IPS-18a (cell line): ENCODE measurements around the gene ACAP3.

Source experiments
- H3K27ac ChIP-seq: one replicate; pipeline ENCODE4 v1.5.1; 2013; ENCODE audit warnings: low read length
- H3K27me3 ChIP-seq: one replicate; pipeline ENCODE4 v1.6.1; 2013; ENCODE audit warnings: mild to moderate bottlenecking, low read length; ENCODE audit not compliant: control insufficient read depth, insufficient read depth
- H3K36me3 ChIP-seq: one replicate; pipeline ENCODE4 v1.6.1; 2013; ENCODE audit warnings: low read depth, low read length; ENCODE audit not compliant: control insufficient read depth
- H3K4me1 ChIP-seq: one replicate; pipeline ENCODE4 v1.6.1; 2013; ENCODE audit warnings: low read depth, low read length; ENCODE audit not compliant: control insufficient read depth
- H3K4me3 ChIP-seq: one replicate; pipeline ENCODE4 v1.5.1; 2013; ENCODE audit warnings: low read length
- H3K9ac ChIP-seq: one replicate; pipeline ENCODE4 v1.6.1; 2013; ENCODE audit warnings: mild to moderate bottlenecking, low read length, moderate library complexity
- H3K9me3 ChIP-seq: one replicate; pipeline ENCODE4 v1.6.1; 2013; ENCODE audit warnings: low read depth, low read length; ENCODE audit not compliant: control insufficient read depth

The ACAP3 gene

DNA sequence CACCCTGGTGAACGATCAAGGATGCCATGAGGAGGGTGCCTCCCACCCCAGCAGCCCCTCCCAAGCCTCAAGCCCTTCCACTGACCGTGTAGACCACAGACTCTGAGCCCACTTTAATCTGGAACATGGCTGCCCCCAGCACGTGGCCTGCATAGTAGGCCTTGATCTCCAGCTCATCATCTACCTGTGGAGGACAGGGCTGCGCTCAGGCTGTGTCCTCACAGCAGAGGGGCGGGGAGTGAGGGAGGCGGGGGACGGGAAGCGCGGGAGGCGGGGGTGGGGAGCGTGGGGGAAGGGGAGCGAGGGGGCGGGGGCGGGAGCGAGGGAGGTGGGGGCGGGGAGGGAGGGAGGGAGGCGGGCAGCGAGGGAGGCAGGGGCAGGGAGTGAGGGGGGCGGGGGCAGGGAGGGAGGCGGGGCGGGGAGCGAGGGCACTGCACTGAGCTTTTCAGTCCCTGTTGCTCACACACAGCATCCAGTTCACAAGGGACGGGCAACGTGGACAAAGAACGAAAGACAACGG, 7.8 kb upstream of the ACAP3 start:
- no peaks in the 10 kb centered on the region for H3K9me3 ChIP-seq
- no peaks in the 10 kb centered on the region for H3K27me3 ChIP-seq
- H3K27ac ChIP-seq = no peak overlapping the region
- H3K4me1 ChIP-seq = peaks cover 9% of the 10 kb centered on the region
- peaks cover 53% of the 10 kb centered on the region for H3K36me3 ChIP-seq
- no peak overlapping the region for H3K4me3 ChIP-seq
- H3K9ac ChIP-seq = no peak overlapping the region

GRCh38 chr1:1314678-1315335, 7.1 kb upstream of the ACAP3 start:
- H3K36me3 ChIP-seq = peaks cover 52% of the 10 kb centered on the region
- H3K4me1 ChIP-seq = peaks cover 12% of the 10 kb centered on the region
- no peak overlapping the region for H3K9ac ChIP-seq

DNA sequence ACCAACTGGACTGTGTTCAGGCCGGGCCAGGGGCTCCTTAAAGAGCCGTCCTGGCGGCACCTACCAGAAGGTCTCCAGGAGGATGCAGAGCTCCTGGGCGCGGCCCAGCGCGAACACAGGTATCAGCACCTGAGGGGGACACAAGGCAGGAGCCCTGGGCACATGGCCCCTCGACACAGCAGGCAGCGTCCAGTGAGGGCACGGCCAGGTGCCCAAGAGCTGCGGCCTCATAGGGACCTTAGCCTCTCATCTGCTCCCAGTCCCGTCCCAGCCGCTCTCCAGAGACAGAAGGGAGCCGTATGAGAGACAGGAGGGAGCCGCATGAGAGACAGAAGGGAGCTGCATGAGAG, 6.5 kb upstream of the ACAP3 start:
- Histone ChIP-seq H3K27me3 (no peaks in the 10 kb centered on the region), H3K27ac (no peak overlapping the region), H3K9me3 (no peaks in the 10 kb centered on the region), H3K4me1 (peaks cover 12% of the 10 kb centered on the region), H3K36me3 (peaks cover 46% of the 10 kb centered on the region), H3K4me3 (no peak overlapping the region), H3K9ac (no peak overlapping the region)

More at GRCh38 chr1:1314678-1315335, 7.1 kb upstream of the ACAP3 start:
- Histone ChIP-seq H3K9me3 (no peaks in the 10 kb centered on the region), H3K4me3 (no peak overlapping the region), H3K27ac (no peak overlapping the region), H3K27me3 (no peaks in the 10 kb centered on the region)

DNA sequence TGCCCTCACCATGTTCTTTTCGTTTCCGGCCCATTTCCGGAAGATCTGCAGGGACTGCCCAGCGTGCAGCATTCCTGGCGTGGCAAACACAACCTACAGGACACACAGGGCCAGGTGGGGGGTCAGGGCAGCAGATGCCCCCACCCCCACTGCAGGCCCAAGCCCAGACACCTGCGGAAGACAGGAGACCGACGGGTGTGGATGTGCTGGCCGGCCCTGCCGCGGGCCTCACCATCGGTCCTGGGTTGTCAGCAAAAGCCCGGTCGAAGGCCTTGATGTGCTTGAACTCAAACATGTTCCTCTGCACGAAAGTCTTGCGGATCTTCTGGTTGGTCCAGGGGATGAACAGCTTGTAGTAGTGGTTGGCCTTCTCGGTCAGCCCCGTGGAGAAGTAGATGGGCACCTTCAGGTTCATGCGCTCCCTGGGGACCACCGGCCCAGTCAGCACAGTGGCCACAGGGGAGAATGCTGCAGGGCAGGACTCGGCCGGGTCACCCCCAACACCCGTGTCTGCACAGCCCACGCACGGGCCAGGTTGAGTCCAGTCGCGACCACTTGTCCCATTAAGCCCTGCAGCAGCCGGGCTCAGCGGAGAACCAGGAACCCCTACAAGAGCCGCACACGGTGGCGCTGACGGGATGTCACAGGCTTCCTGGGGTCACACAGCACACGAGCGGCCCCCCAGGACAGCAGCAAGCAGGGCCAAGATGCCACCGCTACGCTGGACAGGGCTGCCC, 5.9 kb upstream of the ACAP3 start:
- H3K4me3 ChIP-seq = no peak overlapping the region
- peaks cover 12% of the 10 kb centered on the region for H3K4me1 ChIP-seq
- no peak overlapping the region for H3K27ac ChIP-seq
- H3K27me3 ChIP-seq = no peaks in the 10 kb centered on the region
- peaks cover 43% of the 10 kb centered on the region for H3K36me3 ChIP-seq
- H3K9ac ChIP-seq = no peak overlapping the region
- no peaks in the 10 kb centered on the region for H3K9me3 ChIP-seq

DNA sequence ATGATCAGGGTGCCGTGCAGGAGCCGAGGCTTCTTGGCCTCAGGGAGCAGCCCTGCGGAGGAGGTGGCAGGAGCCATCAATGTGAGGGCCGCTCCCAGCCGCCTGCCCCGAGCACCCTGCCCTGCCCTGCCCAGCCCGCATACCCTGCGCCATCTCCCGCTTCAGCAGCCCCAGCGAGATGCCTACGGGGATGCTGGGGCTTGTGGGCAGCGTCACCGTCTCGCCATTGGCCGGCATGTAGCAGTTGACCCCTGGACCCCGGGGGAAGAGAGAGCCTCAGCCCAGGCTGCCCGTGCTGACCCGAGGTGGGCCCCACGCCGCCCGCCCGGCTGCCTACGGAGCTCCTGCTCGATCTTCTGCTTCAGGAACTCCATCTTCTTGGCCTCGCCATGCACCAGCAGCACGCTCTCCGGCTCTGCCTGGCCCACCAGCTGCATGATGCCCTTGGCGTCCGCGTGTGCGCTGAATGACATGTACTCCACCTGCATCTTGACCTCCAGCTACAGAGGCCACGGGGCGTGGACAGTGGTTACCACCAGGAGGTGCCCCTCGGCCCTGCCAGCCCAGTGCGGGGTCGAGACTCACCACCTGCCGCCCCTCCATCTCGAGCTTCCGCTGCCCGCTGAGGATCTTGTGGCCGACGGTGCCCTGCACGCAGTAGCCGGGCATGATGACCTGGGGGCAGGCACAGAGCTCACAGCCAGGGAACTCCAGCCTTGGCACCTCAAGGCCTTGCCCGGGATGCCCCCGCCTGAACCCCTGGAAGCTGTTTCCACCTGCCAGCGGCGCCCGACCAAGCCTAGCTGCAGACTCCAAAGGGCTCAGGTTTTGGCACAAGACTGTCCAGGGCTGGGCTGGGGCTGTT, 5.0 kb upstream of the ACAP3 start:
- peaks cover 12% of the 10 kb centered on the region for H3K4me1 ChIP-seq
- H3K9me3 ChIP-seq = no peaks in the 10 kb centered on the region
- H3K27me3 ChIP-seq = no peaks in the 10 kb centered on the region
- H3K9ac ChIP-seq = no peak overlapping the region
- no peak overlapping the region for H3K4me3 ChIP-seq
- no peak overlapping the region for H3K27ac ChIP-seq
- H3K36me3 ChIP-seq = peaks cover 43% of the 10 kb centered on the region

DNA sequence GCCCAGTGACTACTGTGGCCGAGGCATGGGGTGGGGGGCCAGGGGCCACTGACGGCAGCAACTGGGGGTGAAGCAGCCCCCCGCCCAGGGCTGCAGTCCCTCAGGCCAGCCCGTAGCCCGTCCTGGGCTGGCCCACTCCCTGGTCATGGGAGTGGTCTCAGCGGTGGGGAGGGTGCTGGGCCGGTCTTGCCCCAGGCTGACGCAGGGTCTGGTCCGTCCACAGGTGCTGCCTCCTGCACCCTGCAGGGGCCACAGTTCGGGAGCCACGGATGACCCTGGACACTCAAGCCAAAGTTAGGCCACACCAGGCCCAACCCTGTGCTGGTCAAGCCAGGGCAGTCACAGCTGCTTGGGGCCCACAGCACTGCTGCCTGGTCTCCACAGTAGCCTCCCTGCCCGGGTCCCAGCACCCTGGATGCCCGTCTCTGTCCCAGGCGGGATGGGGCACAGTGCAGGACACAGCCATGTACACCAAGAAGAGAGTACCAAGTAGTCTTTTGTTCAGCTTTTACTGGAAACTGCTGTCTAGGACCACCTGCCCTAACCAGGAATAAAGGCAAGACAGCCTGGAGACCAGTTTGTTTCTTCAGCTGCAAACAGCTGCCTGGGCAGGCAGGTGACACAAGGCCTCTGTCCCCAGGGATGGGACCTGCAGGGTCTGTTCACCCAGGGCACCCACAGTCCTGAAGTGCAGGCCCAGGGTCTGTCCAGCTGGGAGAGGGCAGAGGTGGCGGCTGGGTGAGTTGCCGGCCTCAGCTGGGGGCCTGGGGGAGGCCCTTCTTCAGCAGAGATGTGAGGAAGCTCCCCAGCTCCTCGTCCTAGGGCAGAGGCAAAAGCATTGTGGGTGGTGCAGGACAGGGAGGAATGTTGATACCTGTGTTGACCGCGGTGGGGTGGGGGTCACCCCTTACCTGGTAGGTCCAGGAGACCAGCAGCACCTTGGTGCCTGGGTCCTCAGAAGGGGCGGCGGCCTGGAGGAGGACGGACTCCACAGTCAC, 3.7 kb upstream of the ACAP3 start:
- Histone ChIP-seq H3K4me3 (no peak overlapping the region), H3K9ac (no peak overlapping the region), H3K27ac (no peak overlapping the region), H3K9me3 (no peaks in the 10 kb centered on the region), H3K27me3 (peaks cover 6% of the 10 kb centered on the region), H3K4me1 (peaks cover 19% of the 10 kb centered on the region), H3K36me3 (peaks cover 35% of the 10 kb centered on the region)

- Histone ChIP-seq H3K27me3 (peaks cover 6% of the 10 kb centered on the region), H3K4me3 (no peak overlapping the region), H3K27ac (no peak overlapping the region), H3K9me3 (no peaks in the 10 kb centered on the region), H3K36me3 (peaks cover 35% of the 10 kb centered on the region), H3K4me1 (peaks cover 17% of the 10 kb centered on the region), H3K9ac (no peak overlapping the region)
These were observed 2.8 kb upstream of the ACAP3 start for GRCh38 chr1:1310476-1311053.

GRCh38 chr1:1310109-1310385, 2.3 kb upstream of the ACAP3 start:
- no peaks in the 10 kb centered on the region for H3K9me3 ChIP-seq
- peaks cover 6% of the 10 kb centered on the region for H3K27me3 ChIP-seq
- peaks cover 18% of the 10 kb centered on the region for H3K4me1 ChIP-seq
- no peak overlapping the region for H3K9ac ChIP-seq
- peaks cover 35% of the 10 kb centered on the region for H3K36me3 ChIP-seq
- H3K4me3 ChIP-seq = peak overlapping the region; percentile 71
- no peak overlapping the region for H3K27ac ChIP-seq

GRCh38 chr1:1309251-1310108, 1.8 kb upstream of the ACAP3 start:
- H3K36me3 ChIP-seq = peaks cover 30% of the 10 kb centered on the region
- H3K9me3 ChIP-seq = no peaks in the 10 kb centered on the region
- peak overlapping the region; percentile 61 for H3K9ac ChIP-seq

GRCh38 chr1:1308756-1309250, 1.1 kb upstream of the ACAP3 start:
- Histone ChIP-seq H3K4me1 (peaks cover 23% of the 10 kb centered on the region), H3K27ac (no peak overlapping the region), H3K9me3 (no peaks in the 10 kb centered on the region), H3K27me3 (peaks cover 6% of the 10 kb centered on the region), H3K9ac (peak overlapping the region; percentile 61), H3K4me3 (peak overlapping the region; percentile 71), H3K36me3 (peaks cover 23% of the 10 kb centered on the region)

More at GRCh38 chr1:1309251-1310108, 1.8 kb upstream of the ACAP3 start:
- peaks cover 21% of the 10 kb centered on the region for H3K4me1 ChIP-seq
- peaks cover 6% of the 10 kb centered on the region for H3K27me3 ChIP-seq
- peak overlapping the region; percentile 71 for H3K4me3 ChIP-seq
- H3K27ac ChIP-seq = no peak overlapping the region
